Measurements from ENCODE around the gene ZNF530.

The ZNF530 gene

GRCh38 chr19:57615346-57615745, 15.7 kb downstream of the ZNF530 start:
- DNase-seq = no peak

GRCh38 chr19:57620673-57621348, 21.1 kb downstream of the ZNF530 start:
- no peak for DNase-seq

GRCh38 chr19:57623091-57623490, 23.4 kb downstream of the ZNF530 start:
- no peak for DNase-seq

GRCh38 chr19:57632987-57633831, 33.5 kb downstream of the ZNF530 start, which contains the start of gene ZNF211:
Gene ZNF211 (plus strand): TSS chr19:57633168. CDS start chr19:57633347, 179 bp downstream.
- DNase-seq = peak; percentile 80

- DNase-seq = no peak
Observed at GRCh38 chr19:57633832-57634131, 34.1 kb downstream of the ZNF530 start.

- no peak for DNase-seq
Observed at GRCh38 chr19:57637379-57637778, 37.7 kb downstream of the ZNF530 start.

- no peak for DNase-seq
Observed at GRCh38 chr19:57641715-57642234, 42.1 kb downstream of the ZNF530 start.

- no peak for DNase-seq
Observed at GRCh38 chr19:57642396-57643046, 42.8 kb downstream of the ZNF530 start.

GRCh38 chr19:57643734-57644133, 44.0 kb downstream of the ZNF530 start:
- DNase-seq = no peak

GRCh38 chr19:57648331-57649003, 48.8 kb downstream of the ZNF530 start:
- DNase-seq = no peak

- no peak for DNase-seq
Observed at GRCh38 chr19:57651654-57651996, 51.9 kb downstream of the ZNF530 start.

- no peak for DNase-seq
Observed at GRCh38 chr19:57653689-57654088, 54.0 kb downstream of the ZNF530 start.

- DNase-seq = no peak
Observed at GRCh38 chr19:57655443-57655842, 55.8 kb downstream of the ZNF530 start.

- DNase-seq = no peak
Observed at GRCh38 chr19:57656346-57656745, 56.7 kb downstream of the ZNF530 start.
